Neural crest cell (in vitro differentiated cells): ENCODE measurements around the gene CAST. TPM values are rescaled to one million over a fixed set of nuclear protein-coding genes. Genes with fewer than 3 reads are reported as not detected.

ENCODE experiments used
- DNase-seq: peaks from one replicate; pipeline ENCODE4 v3.0.0; 2021; ENCODE audit warnings: low read depth, mixed read lengths, low spot score
- H3K27ac Mint-ChIP-seq: one replicate; pipeline ENCODE4 v1.8.0; 2021; ENCODE audit warnings: mild to moderate bottlenecking, mixed read lengths; ENCODE audit not compliant: unreplicated experiment
- H3K27me3 Mint-ChIP-seq: 2 replicates; pipeline ENCODE4 v1.8.0; 2021; ENCODE audit warnings: low read depth, mild to moderate bottlenecking, mixed read lengths
- H3K36me3 Mint-ChIP-seq: 2 replicates; pipeline ENCODE4 v1.8.0; 2021; ENCODE audit warnings: low read depth, mild to moderate bottlenecking, mixed read lengths
- H3K4me1 Mint-ChIP-seq: 2 replicates; pipeline ENCODE4 v1.8.0; 2021; ENCODE audit warnings: mixed read lengths
- H3K4me3 Mint-ChIP-seq: one replicate; pipeline ENCODE4 v1.8.0; 2021; ENCODE audit warnings: mild to moderate bottlenecking, mixed read lengths
- H3K9me3 Mint-ChIP-seq: 2 replicates; pipeline ENCODE4 v1.8.0; 2021; ENCODE audit warnings: mixed read lengths
- CTCF ChIP-seq: fragments of 200-600 bp; sonication (generic); conservative IDR thresholded peaks from 2 replicates; pipeline ENCODE4 v1.5.0; 2021; ENCODE audit warnings: antibody characterized with exemption, mild to moderate bottlenecking
- total RNA-seq: library from RNA; stranded (reverse); gene quantifications from 2 replicates; pipeline ENCODE4 v1.2.1, GENCODE V29; 2021

CAST gene
- total RNA-seq, 1 donor from 2014 or later = 50.7 TPM

- no peak for TF ChIP-seq CTCF
- DNase-seq = no peak
- Mint-ChIP-seq H3K9me3 (no peaks in the 10 kb centered on the region), H3K36me3 (no peaks in the 10 kb centered on the region), H3K27me3 (no peaks in the 10 kb centered on the region), H3K27ac (no peak overlapping the region), H3K4me1 (peaks cover 4% of the 10 kb centered on the region), H3K4me3 (no peak overlapping the region)
Observed at GRCh38 chr5:96628406-96628805, 33.8 kb upstream of the CAST start.

GRCh38 chr5:96629774-96630173 lies 32.4 kb upstream of the CAST start:
- Mint-ChIP-seq H3K36me3 (no peaks in the 10 kb centered on the region), H3K27me3 (no peaks in the 10 kb centered on the region), H3K9me3 (no peaks in the 10 kb centered on the region), H3K4me3 (no peak overlapping the region), H3K4me1 (peaks cover 4% of the 10 kb centered on the region), H3K27ac (no peak overlapping the region)
- no peak for DNase-seq
- TF ChIP-seq CTCF = no peak

GRCh38 chr5:96633820-96634219 lies 28.4 kb upstream of the CAST start:
- H3K36me3 Mint-ChIP-seq = no peaks in the 10 kb centered on the region
- H3K4me3 Mint-ChIP-seq = no peak overlapping the region
- no peak for DNase-seq
- no peak overlapping the region for H3K27ac Mint-ChIP-seq
- no peaks in the 10 kb centered on the region for H3K9me3 Mint-ChIP-seq
- peaks cover 4% of the 10 kb centered on the region for H3K4me1 Mint-ChIP-seq
- TF ChIP-seq CTCF = no peak
- H3K27me3 Mint-ChIP-seq = no peaks in the 10 kb centered on the region

- DNase-seq = no peak
- Mint-ChIP-seq H3K9me3 (no peaks in the 10 kb centered on the region), H3K4me1 (peaks cover 3% of the 10 kb centered on the region), H3K27ac (no peak overlapping the region), H3K4me3 (no peak overlapping the region), H3K36me3 (no peaks in the 10 kb centered on the region), H3K27me3 (no peaks in the 10 kb centered on the region)
- no peak for TF ChIP-seq CTCF
Observed at GRCh38 chr5:96634881-96635280, 27.3 kb upstream of the CAST start.

- DNase-seq = no peak
- no peak for TF ChIP-seq CTCF
- no peaks in the 10 kb centered on the region for H3K4me1 Mint-ChIP-seq
- H3K9me3 Mint-ChIP-seq = no peaks in the 10 kb centered on the region
- no peak overlapping the region for H3K27ac Mint-ChIP-seq
- no peaks in the 10 kb centered on the region for H3K36me3 Mint-ChIP-seq
- H3K4me3 Mint-ChIP-seq = no peak overlapping the region
- H3K27me3 Mint-ChIP-seq = no peaks in the 10 kb centered on the region
Observed at GRCh38 chr5:96636046-96636445, 26.1 kb upstream of the CAST start.

- no peak for DNase-seq
- H3K9me3 Mint-ChIP-seq = no peaks in the 10 kb centered on the region
- no peak for TF ChIP-seq CTCF
- H3K36me3 Mint-ChIP-seq = no peaks in the 10 kb centered on the region
- no peak overlapping the region for H3K27ac Mint-ChIP-seq
- H3K27me3 Mint-ChIP-seq = no peaks in the 10 kb centered on the region
- H3K4me3 Mint-ChIP-seq = no peak overlapping the region
- H3K4me1 Mint-ChIP-seq = no peaks in the 10 kb centered on the region
Observed at GRCh38 chr5:96636594-96636993, 25.6 kb upstream of the CAST start.
